ENCODE results near the gene DBX1.

- TF ChIP-seq, protein P1, sequence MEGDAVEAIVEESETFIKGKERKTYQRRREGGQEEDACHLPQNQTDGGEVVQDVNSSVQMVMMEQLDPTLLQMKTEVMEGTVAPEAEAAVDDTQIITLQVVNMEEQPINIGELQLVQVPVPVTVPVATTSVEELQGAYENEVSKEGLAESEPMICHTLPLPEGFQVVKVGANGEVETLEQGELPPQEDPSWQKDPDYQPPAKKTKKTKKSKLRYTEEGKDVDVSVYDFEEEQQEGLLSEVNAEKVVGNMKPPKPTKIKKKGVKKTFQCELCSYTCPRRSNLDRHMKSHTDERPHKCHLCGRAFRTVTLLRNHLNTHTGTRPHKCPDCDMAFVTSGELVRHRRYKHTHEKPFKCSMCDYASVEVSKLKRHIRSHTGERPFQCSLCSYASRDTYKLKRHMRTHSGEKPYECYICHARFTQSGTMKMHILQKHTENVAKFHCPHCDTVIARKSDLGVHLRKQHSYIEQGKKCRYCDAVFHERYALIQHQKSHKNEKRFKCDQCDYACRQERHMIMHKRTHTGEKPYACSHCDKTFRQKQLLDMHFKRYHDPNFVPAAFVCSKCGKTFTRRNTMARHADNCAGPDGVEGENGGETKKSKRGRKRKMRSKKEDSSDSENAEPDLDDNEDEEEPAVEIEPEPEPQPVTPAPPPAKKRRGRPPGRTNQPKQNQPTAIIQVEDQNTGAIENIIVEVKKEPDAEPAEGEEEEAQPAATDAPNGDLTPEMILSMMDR (conservative IDR thresholded peaks at IDR 0.05 in 1 of 2, IDR thresholded peaks at IDR 0.05 in 1 of 2; ENCODE audit: low read depth in 1 of 2, low read length in 2 of 2), result no peak
- no peak for TF ChIP-seq EZH2 (IDR thresholded peaks at IDR 0.05; ENCODE audit: low read length, missing control alignments)
These were observed 43.6 kb upstream of the DBX1 start for GRCh38 chr11:20203831-20204230.
